Measurements from ENCODE around the gene EPHA1. TPM values are rescaled to one million over a fixed set of nuclear protein-coding genes. Genes with fewer than 3 reads are reported as not detected.

The EPHA1 gene
- total and polyA plus RNA-seq, 2 donors (not counting 3 experiments of a cell fraction or from before 2014, with no cell fraction given), result 0.07 TPM; not detected in 1

GRCh38 chr7:143398616-143399015 is 10.0 kb downstream of the EPHA1 start:
- intact Hi-C loops (cut with micrococcal nuclease) (no loop called here), dilution Hi-C loops (cut with MboI; ENCODE audit: extremely low pct_ligation_motif_present, low sequenced_read_pairs) (loop anchor here (25.0 kb wide), 1 partner anchor 114 kb away; no protein-coding TSS in a partner anchor)
- H3K9me3 ChIP-seq (replicated peaks; ENCODE audit: control insufficient read depth, insufficient read depth, low read length), result no peaks in the 10 kb centered on the region
- TF ChIP-seq MAX (IDR thresholded peaks at IDR 0.05; ENCODE audit: insufficient read depth, insufficient read length) (no peak), GATA2 (IDR thresholded peaks at IDR 0.05; ENCODE audit: insufficient read depth, insufficient read length, low read depth, low read length) (no peak), MYC (IDR thresholded peaks at IDR 0.05; ENCODE audit: low read depth, low read length) (no peak), JUN (IDR thresholded peaks at IDR 0.05; ENCODE audit: borderline replicate concordance, insufficient read depth, insufficient read length, low read depth) (no peak), POLR2AphosphoS5 (IDR thresholded peaks at IDR 0.05; ENCODE audit: insufficient read depth, low read depth, low read length) (no peak), FOS (IDR thresholded peaks at IDR 0.05; ENCODE audit: borderline replicate concordance, insufficient read depth, low read length) (no peak), EZH2 (IDR thresholded peaks at IDR 0.05; ENCODE audit: borderline replicate concordance, low read depth, low read length, severe bottlenecking) (no peak)
- no peak overlapping the region for H3K4me2 ChIP-seq (ENCODE audit: insufficient read depth, low read length)
- no peaks in the 10 kb centered on the region for H3K27me3 ChIP-seq (ENCODE audit: control insufficient read depth in 2 of 2, insufficient read depth in 2 of 2, low read length in 2 of 2)
- no peak for DNase-seq (ENCODE audit: low read depth, low spot score)
- no peaks in the 10 kb centered on the region for H4K20me1 ChIP-seq (replicated peaks; ENCODE audit: control insufficient read depth, extremely low read depth, insufficient read depth, low read length)
- no peak overlapping the region for H2AFZ ChIP-seq (ENCODE audit: low read depth, low read length)
- no peaks in the 10 kb centered on the region for H3K36me3 ChIP-seq (ENCODE audit: control insufficient read depth in 2 of 2, extremely low read depth in 1 of 2, insufficient read depth in 2 of 2, low read length in 2 of 2)
- CTCF ChIA-PET, result interaction anchor here (1.6 kb wide), 1 partner anchor 101 kb away, joined by 4 read pairs; no protein-coding TSS in a partner anchor
- no peak overlapping the region for H3K4me3 ChIP-seq (replicated peaks in 1 of 3; ENCODE audit: insufficient read depth in 1 of 3, low read depth in 1 of 3, low read length in 3 of 3)
- H3K27ac ChIP-seq (ENCODE audit: insufficient read depth, low read depth, low read length), result no peak overlapping the region
- no TSS peak for BruUV-seq (replicated peaks)
- POLR2A ChIA-PET, result no interaction called here
- FAIRE-seq, result no peak
- peaks cover 22% of the 10 kb centered on the region for H3K4me1 ChIP-seq (ENCODE audit: control insufficient read depth, extremely low read depth, insufficient read depth, low read length)
- no peaks in the 10 kb centered on the region for H3K79me2 ChIP-seq (ENCODE audit: control insufficient read depth, insufficient read depth, low read length)
- H3K9me1 ChIP-seq (replicated peaks; ENCODE audit: control insufficient read depth, extremely low read depth, insufficient read depth, low read length), result no peaks in the 10 kb centered on the region
- H3K9ac ChIP-seq (replicated peaks; ENCODE audit: extremely low read depth, insufficient read depth, low read length), result no peak overlapping the region

Measured in endothelial cell of umbilical vein (primary cell).